Activated T-cell treated with anti-CD3 and anti-CD28 coated beads for 1 hour (primary cell): Measurements from ENCODE around the gene OR2T3.
"Not testable (repeated sequence)": the region's sequence is repeated elsewhere in the genome, so short reads cannot be mapped to it uniquely, and the experiment has no call there.

Experiments used
- DNase-seq: peaks from one replicate; pipeline ENCODE4 v3.0.0-alpha.2; 2020; ENCODE audit warnings: low read depth

Gene OR2T3

GRCh38 chr1:248473051-248473450 lies at the start of gene OR2T3:
Gene OR2T3 (plus strand): TSS chr1:248473351. CDS start chr1:248473351, 0 bp downstream.
- DNase-seq: not testable (repeated sequence)

GRCh38 chr1:248427526-248428191 lies 45.5 kb upstream of the OR2T3 start:
- DNase-seq: not testable (repeated sequence)

GRCh38 chr1:248428192-248428533 lies 45.0 kb upstream of the OR2T3 start:
- not testable (repeated sequence) for DNase-seq

- not testable (repeated sequence) for DNase-seq
These were observed 41.5 kb upstream of the OR2T3 start for GRCh38 chr1:248431683-248432082.

GRCh38 chr1:248432201-248432600 lies 41.0 kb upstream of the OR2T3 start:
- not testable (repeated sequence) for DNase-seq

- DNase-seq: not testable (repeated sequence)
These were observed 39.2 kb upstream of the OR2T3 start for GRCh38 chr1:248433811-248434415.

- DNase-seq: not testable (repeated sequence)
These were observed 38.2 kb upstream of the OR2T3 start for GRCh38 chr1:248434913-248435312.

- not testable (repeated sequence) for DNase-seq
These were observed 36.8 kb upstream of the OR2T3 start for GRCh38 chr1:248436303-248436702.

- DNase-seq: not testable (repeated sequence)
These were observed 34.5 kb upstream of the OR2T3 start for GRCh38 chr1:248438668-248439067.

GRCh38 chr1:248439283-248439682 lies 33.9 kb upstream of the OR2T3 start:
- not testable (repeated sequence) for DNase-seq

GRCh38 chr1:248442500-248443277 lies 30.5 kb upstream of the OR2T3 start:
- DNase-seq: not testable (repeated sequence)

- DNase-seq: not testable (repeated sequence)
These were observed 28.5 kb upstream of the OR2T3 start for GRCh38 chr1:248444603-248445002.

GRCh38 chr1:248445399-248445798 lies 27.8 kb upstream of the OR2T3 start, which contains the start of gene OR2T2:
Gene OR2T2 (plus strand): TSS chr1:248445637. CDS start chr1:248452798, 7,161 bp downstream.
- DNase-seq: not testable (repeated sequence)

GRCh38 chr1:248448409-248449074 lies 24.6 kb upstream of the OR2T3 start:
- DNase-seq: not testable (repeated sequence)

- DNase-seq: not testable (repeated sequence)
These were observed 23.2 kb upstream of the OR2T3 start for GRCh38 chr1:248449821-248450465.

- not testable (repeated sequence) for DNase-seq
These were observed 22.5 kb upstream of the OR2T3 start for GRCh38 chr1:248450466-248451145.

- DNase-seq: not testable (repeated sequence)
These were observed 19.5 kb upstream of the OR2T3 start for GRCh38 chr1:248453619-248454018.

- not testable (repeated sequence) for DNase-seq
These were observed 18.1 kb upstream of the OR2T3 start for GRCh38 chr1:248455045-248455444.

GRCh38 chr1:248456635-248457034 lies 16.5 kb upstream of the OR2T3 start:
- DNase-seq: not testable (repeated sequence)

GRCh38 chr1:248459117-248459516 lies 14.0 kb upstream of the OR2T3 start:
- not testable (repeated sequence) for DNase-seq

GRCh38 chr1:248471154-248471553 lies 2.0 kb upstream of the OR2T3 start:
- DNase-seq: no peak
